Uterus (tissue), 4 donors: Measurements from ENCODE around the gene LTB4R2. TPM values are rescaled to one million over a fixed set of nuclear protein-coding genes. Genes with fewer than 3 reads are reported as not detected.
A peak's percentile ranks its signal among the peaks of the same experiment; 100 is the strongest.

Source experiments
- DNase-seq, 2 donors: peaks; one replicate each; pipeline ENCODE4 v3.0.0-alpha.2; 2019 to 2020
- H3K27ac ChIP-seq, 2 donors: fragments of 200-600 bp; sonication (generic); 1 replicate in 1 of 2; 2 replicates in 1 of 2; pipeline ENCODE4 v1.5.1; 2016 to 2018
- H3K27me3 ChIP-seq, 2 donors: fragments of 200-600 bp; sonication (generic); one replicate each; pipeline ENCODE4 v1.5.1; 2018 to 2019; ENCODE audit warnings: control low read depth in 1 of 2
- H3K36me3 ChIP-seq, 2 donors: fragments of 200-600 bp; sonication (generic); one replicate each; pipeline ENCODE4 v1.5.1; 2019; ENCODE audit warnings: control low read depth in 1 of 2
- H3K4me1 ChIP-seq, 2 donors: fragments of 200-600 bp; sonication (generic); one replicate each; pipeline ENCODE4 v1.5.1; 2018 to 2019; ENCODE audit warnings: control low read depth in 1 of 2
- H3K4me3 ChIP-seq, 2 donors: fragments of 200-600 bp; sonication (generic); 1 replicate in 1 of 2; 2 replicates in 1 of 2; pipeline ENCODE4 v1.5.1; 2018 to 2019; ENCODE audit warnings: mild to moderate bottlenecking in 1 of 2
- H3K9me3 ChIP-seq, 2 donors: fragments of 200-600 bp; sonication (generic); one replicate each; pipeline ENCODE4 v1.5.1; 2019; ENCODE audit warnings: control low read depth in 1 of 2
- POLR2A ChIP-seq, 2 donors: fragments of 450-650 bp; IDR thresholded peaks; one replicate each; pipeline ENCODE4 v1.6.1; 2016; ENCODE audit warnings: antibody characterized with exemption in 2 of 2, mild to moderate bottlenecking in 1 of 2, moderate library complexity in 1 of 2
- intact Hi-C: fragments of 100-400 bp; cut with DNase I; formaldehyde crosslinking; loops from one replicate; pipeline ENCODE4 v1.15.1; 2023; ENCODE audit warnings: low total_unique reads
- total RNA-seq, 4 donors: library from RNA; depleted of rRNA in 3 of 4; stranded (reverse); fragments of >200 nt in 3 of 4; gene quantifications; one replicate each; pipeline versions ENCODE4 v1.1.0 to v1.2.4, GENCODE V29; 2014 to 2023
- TF ChIP-seq, protein P1 (sequence below), 4 experiments: fragments of 200-600 bp in 2 of 4; fragments of 450-650 bp in 2 of 4; sonication (generic) in 2 of 4; IDR thresholded peaks; one replicate each; pipeline ENCODE4 v1.5.1; 2016 to 2019; ENCODE audit warnings: antibody characterized with exemption in 4 of 4, mild to moderate bottlenecking in 2 of 4, moderate library complexity in 1 of 4
- donor health status: DM: yes; HTN: yes; CAD: no.

LTB4R2 gene
- total RNA-seq, 4 donors from 2014 or later = 1.0 to 7.1 (median 5.6) TPM; not detected in 1

DNA sequence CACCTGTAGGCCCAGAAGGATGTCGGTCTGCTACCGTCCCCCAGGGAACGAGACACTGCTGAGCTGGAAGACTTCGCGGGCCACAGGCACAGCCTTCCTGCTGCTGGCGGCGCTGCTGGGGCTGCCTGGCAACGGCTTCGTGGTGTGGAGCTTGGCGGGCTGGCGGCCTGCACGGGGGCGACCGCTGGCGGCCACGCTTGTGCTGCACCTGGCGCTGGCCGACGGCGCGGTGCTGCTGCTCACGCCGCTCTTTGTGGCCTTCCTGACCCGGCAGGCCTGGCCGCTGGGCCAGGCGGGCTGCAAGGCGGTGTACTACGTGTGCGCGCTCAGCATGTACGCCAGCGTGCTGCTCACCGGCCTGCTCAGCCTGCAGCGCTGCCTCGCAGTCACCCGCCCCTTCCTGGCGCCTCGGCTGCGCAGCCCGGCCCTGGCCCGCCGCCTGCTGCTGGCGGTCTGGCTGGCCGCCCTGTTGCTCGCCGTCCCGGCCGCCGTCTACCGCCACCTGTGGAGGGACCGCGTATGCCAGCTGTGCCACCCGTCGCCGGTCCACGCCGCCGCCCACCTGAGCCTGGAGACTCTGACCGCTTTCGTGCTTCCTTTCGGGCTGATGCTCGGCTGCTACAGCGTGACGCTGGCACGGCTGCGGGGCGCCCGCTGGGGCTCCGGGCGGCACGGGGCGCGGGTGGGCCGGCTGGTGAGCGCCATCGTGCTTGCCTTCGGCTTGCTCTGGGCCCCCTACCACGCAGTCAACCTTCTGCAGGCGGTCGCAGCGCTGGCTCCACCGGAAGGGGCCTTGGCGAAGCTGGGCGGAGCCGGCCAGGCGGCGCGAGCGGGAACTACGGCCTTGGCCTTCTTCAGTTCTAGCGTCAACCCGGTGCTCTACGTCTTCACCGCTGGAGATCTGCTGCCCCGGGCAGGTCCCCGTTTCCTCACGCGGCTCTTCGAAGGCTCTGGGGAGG is 985 bp downstream of the LTB4R2 start, which contains the start of gene LTB4R:
LTB4R (plus strand) TSS at position 857 of the 959 bp plus-strand sequence. CDS start 4,150 bp downstream, outside the sequence.
- peak within 1 kb of the TSS; percentile 32 to 61 for H3K4me3 ChIP-seq
- peak in 1 of 2 donors; percentile 73 for DNase-seq
- TF ChIP-seq, protein P1, sequence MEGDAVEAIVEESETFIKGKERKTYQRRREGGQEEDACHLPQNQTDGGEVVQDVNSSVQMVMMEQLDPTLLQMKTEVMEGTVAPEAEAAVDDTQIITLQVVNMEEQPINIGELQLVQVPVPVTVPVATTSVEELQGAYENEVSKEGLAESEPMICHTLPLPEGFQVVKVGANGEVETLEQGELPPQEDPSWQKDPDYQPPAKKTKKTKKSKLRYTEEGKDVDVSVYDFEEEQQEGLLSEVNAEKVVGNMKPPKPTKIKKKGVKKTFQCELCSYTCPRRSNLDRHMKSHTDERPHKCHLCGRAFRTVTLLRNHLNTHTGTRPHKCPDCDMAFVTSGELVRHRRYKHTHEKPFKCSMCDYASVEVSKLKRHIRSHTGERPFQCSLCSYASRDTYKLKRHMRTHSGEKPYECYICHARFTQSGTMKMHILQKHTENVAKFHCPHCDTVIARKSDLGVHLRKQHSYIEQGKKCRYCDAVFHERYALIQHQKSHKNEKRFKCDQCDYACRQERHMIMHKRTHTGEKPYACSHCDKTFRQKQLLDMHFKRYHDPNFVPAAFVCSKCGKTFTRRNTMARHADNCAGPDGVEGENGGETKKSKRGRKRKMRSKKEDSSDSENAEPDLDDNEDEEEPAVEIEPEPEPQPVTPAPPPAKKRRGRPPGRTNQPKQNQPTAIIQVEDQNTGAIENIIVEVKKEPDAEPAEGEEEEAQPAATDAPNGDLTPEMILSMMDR (IDR thresholded peaks at IDR 0.05) = peak in 2 of 4 experiments; percentile 28 to 35
- peak in 1 of 2 donors; percentile 30 for TF ChIP-seq POLR2A (IDR thresholded peaks at IDR 0.05)
- intact Hi-C loops = no loop called here
- peak within 1 kb of the TSS; percentile 78 to 80 for H3K27ac ChIP-seq
- H3K27me3 ChIP-seq = no peaks in the 10 kb centered on the region
- no peaks in the 10 kb centered on the region for H3K36me3 ChIP-seq
- peaks cover 5 to 11% of the 10 kb centered on the region in 2 donors for H3K4me1 ChIP-seq
- no peaks in the 10 kb centered on the region for H3K9me3 ChIP-seq

DNA sequence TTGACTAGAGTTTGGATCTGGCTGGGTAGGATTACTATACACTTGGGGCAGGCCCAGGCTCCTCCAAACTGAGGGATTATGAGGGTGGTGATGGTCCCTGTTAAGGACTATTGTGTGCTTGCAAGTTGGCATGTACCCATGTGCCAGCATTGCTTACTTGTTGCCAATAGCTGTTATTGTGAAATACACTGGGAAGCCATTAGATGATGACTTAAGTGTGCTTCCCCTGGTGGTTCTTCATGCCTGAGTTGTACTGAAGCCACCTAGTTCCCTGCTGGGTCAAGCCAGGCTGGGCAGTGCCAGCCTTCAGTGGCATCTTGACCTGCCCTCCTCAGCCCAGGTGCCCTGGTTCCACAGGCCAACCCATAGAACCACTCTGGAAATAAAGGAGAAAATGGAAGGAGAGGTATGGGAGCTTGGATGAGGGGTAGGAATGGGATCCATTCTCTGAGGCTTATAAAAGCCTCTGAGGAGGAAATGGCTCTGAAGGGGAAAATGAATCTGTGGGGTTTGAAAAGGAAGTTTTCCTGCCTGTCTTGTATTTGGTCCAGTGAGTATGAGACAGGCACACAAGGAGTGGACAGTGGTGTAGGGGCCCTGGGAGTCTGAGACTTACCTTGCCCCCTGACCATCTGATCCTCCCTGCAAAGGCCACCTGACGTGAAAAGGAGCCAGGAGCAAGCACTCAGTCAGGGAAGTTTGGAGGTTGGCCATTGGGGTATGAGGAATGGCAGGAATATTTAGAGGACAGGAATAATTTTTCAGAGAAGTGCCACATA is 2.1 kb downstream of the LTB4R2 start:
- Histone ChIP-seq H3K36me3 (no peaks in the 10 kb centered on the region), H3K4me3 (peak overlapping the region in 1 of 2 donors; percentile 61), H3K27me3 (no peaks in the 10 kb centered on the region), H3K9me3 (no peaks in the 10 kb centered on the region), H3K27ac (peak overlapping the region; percentile 78 to 80), H3K4me1 (peaks cover 5 to 20% of the 10 kb centered on the region in 2 donors)
- TF ChIP-seq POLR2A (IDR thresholded peaks at IDR 0.05) = no peak
- TF ChIP-seq, protein P1 (IDR thresholded peaks at IDR 0.05) = no peak
- intact Hi-C loops = no loop called here
- no peak for DNase-seq

DNA sequence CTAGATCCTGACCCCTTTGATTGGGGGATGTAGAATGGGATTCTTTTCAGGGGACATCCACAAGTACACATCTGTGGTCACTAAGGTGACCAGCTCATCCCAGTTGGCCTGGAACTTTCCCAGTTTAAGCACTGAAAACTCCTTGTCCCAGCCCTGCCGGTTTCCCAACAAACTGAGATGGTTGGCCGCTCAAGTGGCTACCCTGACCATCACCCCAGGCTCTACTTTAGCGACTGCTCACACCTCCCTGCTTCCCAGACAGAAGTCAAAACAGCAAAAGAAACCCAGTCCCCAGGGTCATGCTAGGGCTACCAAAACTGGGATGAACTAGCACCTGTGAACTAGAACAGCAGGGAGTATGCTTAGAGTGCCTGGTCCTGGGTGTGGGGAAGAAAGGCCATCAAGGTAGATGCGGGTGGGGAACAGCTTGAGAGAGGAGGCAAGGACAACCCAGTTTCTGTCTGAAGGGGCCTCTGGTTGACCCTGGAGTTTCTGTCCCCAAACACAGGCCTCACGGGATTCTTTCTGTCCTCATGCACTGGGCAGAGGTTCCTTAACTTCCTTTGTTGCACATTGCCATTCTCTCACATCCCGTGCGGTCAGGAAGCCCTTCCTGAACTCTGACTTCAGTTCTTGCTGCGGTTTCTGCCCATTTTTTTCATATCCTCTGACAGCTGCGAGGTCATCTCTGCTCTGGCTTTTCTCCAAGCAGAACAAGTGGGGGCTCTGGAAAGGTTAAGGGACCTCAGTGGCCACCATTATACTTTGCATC is 3.0 kb downstream of the LTB4R2 start:
- Histone ChIP-seq H3K27ac (peak overlapping the region; percentile 78 to 80), H3K27me3 (no peaks in the 10 kb centered on the region), H3K9me3 (no peaks in the 10 kb centered on the region), H3K4me3 (no peak overlapping the region), H3K4me1 (peaks cover 5 to 20% of the 10 kb centered on the region in 2 donors), H3K36me3 (no peaks in the 10 kb centered on the region)
- no peak for TF ChIP-seq POLR2A (IDR thresholded peaks at IDR 0.05)
- TF ChIP-seq, protein P1 (IDR thresholded peaks at IDR 0.05) = no peak
- intact Hi-C loops = no loop called here
- no peak for DNase-seq

DNA sequence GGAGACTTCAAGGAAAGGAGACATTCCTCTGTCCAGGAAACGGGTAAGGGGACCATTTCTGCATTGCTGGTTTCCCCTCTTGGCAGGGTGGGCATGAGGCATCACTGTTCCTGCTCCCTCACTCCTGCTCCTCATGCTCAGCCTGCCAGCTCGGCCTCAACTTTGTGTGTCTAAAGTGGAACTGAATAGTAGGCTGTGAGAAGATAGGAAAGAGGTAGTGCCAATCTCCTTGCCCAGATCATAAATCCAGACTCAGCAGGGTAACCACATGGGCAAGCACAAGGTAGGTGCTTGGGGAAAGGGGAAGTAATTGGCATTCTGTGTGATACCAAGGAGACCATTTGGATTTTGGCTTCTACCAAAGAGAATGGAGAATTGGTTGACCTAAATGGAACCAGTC is 4.0 kb downstream of the LTB4R2 start:
- peaks cover 5 to 20% of the 10 kb centered on the region in 2 donors for H3K4me1 ChIP-seq
- no peak overlapping the region for H3K27ac ChIP-seq
- H3K27me3 ChIP-seq = no peaks in the 10 kb centered on the region
- H3K9me3 ChIP-seq = no peaks in the 10 kb centered on the region
- H3K36me3 ChIP-seq = no peaks in the 10 kb centered on the region
- intact Hi-C loops = no loop called here
- no peak overlapping the region for H3K4me3 ChIP-seq
- no peak for TF ChIP-seq POLR2A (IDR thresholded peaks at IDR 0.05)
- TF ChIP-seq, protein P1 (IDR thresholded peaks at IDR 0.05) = no peak
- DNase-seq = no peak
